Osteoblast (primary cell): ENCODE data around the gene AP2S1. TPM values are rescaled to one million over a fixed set of nuclear protein-coding genes. Genes with fewer than 3 reads are reported as not detected.
"Not testable (repeated sequence)": the region's sequence is repeated elsewhere in the genome, so short reads cannot be mapped to it uniquely, and the experiment has no call there.

ENCODE experiments used
- DNase-seq: peaks from one replicate; pipeline ENCODE4 v3.0.0; 2011; ENCODE audit warnings: low spot score, mixed read lengths; ENCODE audit not compliant: insufficient read length; ENCODE audit errors: missing footprints
- H2AFZ ChIP-seq: 2 replicates; pipeline ENCODE4 v1.6.0; 2011; ENCODE audit warnings: mild to moderate bottlenecking, low read length
- H3K27ac ChIP-seq: 2 replicates; pipeline ENCODE4 v1.5.1; 2011; ENCODE audit warnings: mild to moderate bottlenecking, low read depth, low read length, moderate library complexity
- H3K27me3 ChIP-seq: 2 replicates; pipeline ENCODE4 v1.6.0; 2012; ENCODE audit warnings: mild to moderate bottlenecking, control low read depth, inconsistent platforms, low read length, moderate library complexity; ENCODE audit not compliant: insufficient read depth
- H3K36me3 ChIP-seq: 2 replicates; pipeline ENCODE4 v1.5.1; 2011; ENCODE audit warnings: mild to moderate bottlenecking, low read length, control low read depth, moderate library complexity; ENCODE audit not compliant: insufficient read depth
- H3K4me1 ChIP-seq: 2 replicates; pipeline ENCODE4 v1.5.1; 2011; ENCODE audit warnings: mild to moderate bottlenecking, low read length, control low read depth, moderate library complexity; ENCODE audit not compliant: insufficient read depth
- H3K4me2 ChIP-seq: 2 replicates; pipeline ENCODE4 v1.6.0; 2011; ENCODE audit warnings: mild to moderate bottlenecking, low read length; ENCODE audit not compliant: insufficient read depth
- H3K4me3 ChIP-seq: fragments of 200-600 bp; sonication (generic); 3 replicates; pipeline ENCODE4 v1.5.1; 2012; ENCODE audit warnings: mild to moderate bottlenecking, low read length, inconsistent platforms; ENCODE audit not compliant: insufficient read depth
- H3K79me2 ChIP-seq: 2 replicates; pipeline ENCODE4 v1.6.0; 2012; ENCODE audit warnings: mild to moderate bottlenecking, low read length, control low read depth, inconsistent platforms; ENCODE audit not compliant: insufficient read depth
- H3K9me3 ChIP-seq: 2 replicates; pipeline ENCODE4 v1.5.1; 2011; ENCODE audit warnings: low read depth, low read length, control low read depth
- H4K20me1 ChIP-seq: 2 replicates; pipeline ENCODE4 v1.6.0; 2012; ENCODE audit warnings: mild to moderate bottlenecking, low read length, control low read depth; ENCODE audit not compliant: insufficient read depth
- total RNA-seq: library from RNA; depleted of rRNA; stranded (reverse); fragments of >200 nt; gene quantifications from 2 replicates; pipeline ENCODE4 v1.2.3, GENCODE V29; 2012
- TF ChIP-seq, protein P1 (sequence below): IDR thresholded peaks from 2 replicates; pipeline ENCODE4 v1.5.1; 2011; ENCODE audit warnings: mild to moderate bottlenecking, low read depth, low read length, moderate library complexity; ENCODE audit errors: extremely low read depth

The AP2S1 gene
- total RNA-seq, 1 donor: 136 TPM

- Histone ChIP-seq H3K4me1 (no peaks in the 10 kb centered on the region), H3K4me3 (no peak overlapping the region), H3K9me3 (no peaks in the 10 kb centered on the region), H3K36me3 (no peaks in the 10 kb centered on the region), H3K27ac (no peak overlapping the region), H3K27me3 (no peaks in the 10 kb centered on the region), H2AFZ (no peak overlapping the region), H3K79me2 (no peaks in the 10 kb centered on the region), H3K4me2 (no peak overlapping the region), H4K20me1 (no peaks in the 10 kb centered on the region)
- TF ChIP-seq, protein P1, sequence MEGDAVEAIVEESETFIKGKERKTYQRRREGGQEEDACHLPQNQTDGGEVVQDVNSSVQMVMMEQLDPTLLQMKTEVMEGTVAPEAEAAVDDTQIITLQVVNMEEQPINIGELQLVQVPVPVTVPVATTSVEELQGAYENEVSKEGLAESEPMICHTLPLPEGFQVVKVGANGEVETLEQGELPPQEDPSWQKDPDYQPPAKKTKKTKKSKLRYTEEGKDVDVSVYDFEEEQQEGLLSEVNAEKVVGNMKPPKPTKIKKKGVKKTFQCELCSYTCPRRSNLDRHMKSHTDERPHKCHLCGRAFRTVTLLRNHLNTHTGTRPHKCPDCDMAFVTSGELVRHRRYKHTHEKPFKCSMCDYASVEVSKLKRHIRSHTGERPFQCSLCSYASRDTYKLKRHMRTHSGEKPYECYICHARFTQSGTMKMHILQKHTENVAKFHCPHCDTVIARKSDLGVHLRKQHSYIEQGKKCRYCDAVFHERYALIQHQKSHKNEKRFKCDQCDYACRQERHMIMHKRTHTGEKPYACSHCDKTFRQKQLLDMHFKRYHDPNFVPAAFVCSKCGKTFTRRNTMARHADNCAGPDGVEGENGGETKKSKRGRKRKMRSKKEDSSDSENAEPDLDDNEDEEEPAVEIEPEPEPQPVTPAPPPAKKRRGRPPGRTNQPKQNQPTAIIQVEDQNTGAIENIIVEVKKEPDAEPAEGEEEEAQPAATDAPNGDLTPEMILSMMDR: no peak
- no peak for DNase-seq
These were observed 27.6 kb downstream of the AP2S1 start for GRCh38 chr19:46823049-46823448.

- not testable (repeated sequence) for H3K27me3 ChIP-seq, H3K4me3 ChIP-seq, H2AFZ ChIP-seq, H3K79me2 ChIP-seq, H3K9me3 ChIP-seq, H3K4me1 ChIP-seq, H3K4me2 ChIP-seq, H3K36me3 ChIP-seq, H4K20me1 ChIP-seq, H3K27ac ChIP-seq, DNase-seq
These were observed 28.2 kb downstream of the AP2S1 start for GRCh38 chr19:46822410-46822787.

GRCh38 chr19:46821512-46822409 lies 28.9 kb downstream of the AP2S1 start:
- TF ChIP-seq, protein P1: no peak
- no peak overlapping the region for H3K4me3 ChIP-seq
- H3K36me3 ChIP-seq: no peaks in the 10 kb centered on the region
- no peaks in the 10 kb centered on the region for H3K9me3 ChIP-seq
- H3K4me1 ChIP-seq: no peaks in the 10 kb centered on the region
- no peaks in the 10 kb centered on the region for H3K79me2 ChIP-seq
- H2AFZ ChIP-seq: peak overlapping the region; percentile 35
- no peak overlapping the region for H3K4me2 ChIP-seq
- H4K20me1 ChIP-seq: no peaks in the 10 kb centered on the region
- DNase-seq: peak; percentile 35
- no peaks in the 10 kb centered on the region for H3K27me3 ChIP-seq
- no peak overlapping the region for H3K27ac ChIP-seq

DNA sequence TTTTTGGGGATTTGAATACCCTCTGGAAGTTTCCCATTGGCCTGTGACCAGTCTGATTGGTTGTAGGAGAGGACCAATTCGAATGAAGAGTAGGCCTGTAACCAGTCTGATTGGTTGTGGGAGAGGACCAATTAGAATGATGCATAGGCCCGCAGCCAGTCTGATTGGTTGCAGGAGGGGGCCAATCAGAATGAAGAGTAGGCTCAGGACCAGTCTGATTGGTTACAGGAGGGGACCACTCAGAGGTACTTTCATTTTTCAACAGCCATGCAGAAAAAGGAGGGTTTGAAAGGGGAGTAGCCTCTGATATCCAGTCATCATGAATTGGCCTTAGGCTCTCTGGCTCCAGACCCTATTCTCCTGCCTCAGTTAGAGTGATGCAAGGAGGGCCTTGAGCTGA lies 31.8 kb downstream of the AP2S1 start:
- H3K36me3 ChIP-seq: no peaks in the 10 kb centered on the region
- DNase-seq: peak; percentile 1
- H3K27ac ChIP-seq: no peak overlapping the region
- no peaks in the 10 kb centered on the region for H3K4me1 ChIP-seq
- no peak overlapping the region for H2AFZ ChIP-seq
- no peak overlapping the region for H3K4me3 ChIP-seq
- no peaks in the 10 kb centered on the region for H3K27me3 ChIP-seq
- TF ChIP-seq, protein P1: no peak
- no peaks in the 10 kb centered on the region for H3K9me3 ChIP-seq
- no peaks in the 10 kb centered on the region for H3K79me2 ChIP-seq
- no peak overlapping the region for H3K4me2 ChIP-seq
- no peaks in the 10 kb centered on the region for H4K20me1 ChIP-seq
